ENCODE results near the gene SEPTIN12.

Gene SEPTIN12

DNA sequence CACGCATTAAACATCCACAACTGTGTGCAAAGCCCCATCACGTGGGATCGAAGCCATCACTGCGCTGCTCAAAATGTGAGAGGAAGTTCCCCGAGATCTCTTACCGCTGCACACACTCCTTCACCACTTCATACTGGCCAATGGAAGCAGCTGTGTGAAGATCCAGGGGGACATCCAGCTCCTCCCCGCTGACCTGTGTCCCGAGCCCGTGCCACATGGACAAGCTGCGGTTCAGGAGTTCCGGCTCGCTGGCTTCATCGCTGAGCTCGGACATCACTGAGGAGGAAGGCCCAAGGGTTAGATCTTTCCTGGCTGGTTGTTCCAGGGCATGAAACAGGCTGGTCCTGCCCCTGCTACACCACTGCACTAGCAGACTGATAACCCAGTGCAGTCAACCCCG is 58.3 kb downstream of the SEPTIN12 start:
- no peak for DNase-seq (ENCODE audit: low read depth in 2 of 2)

DNA sequence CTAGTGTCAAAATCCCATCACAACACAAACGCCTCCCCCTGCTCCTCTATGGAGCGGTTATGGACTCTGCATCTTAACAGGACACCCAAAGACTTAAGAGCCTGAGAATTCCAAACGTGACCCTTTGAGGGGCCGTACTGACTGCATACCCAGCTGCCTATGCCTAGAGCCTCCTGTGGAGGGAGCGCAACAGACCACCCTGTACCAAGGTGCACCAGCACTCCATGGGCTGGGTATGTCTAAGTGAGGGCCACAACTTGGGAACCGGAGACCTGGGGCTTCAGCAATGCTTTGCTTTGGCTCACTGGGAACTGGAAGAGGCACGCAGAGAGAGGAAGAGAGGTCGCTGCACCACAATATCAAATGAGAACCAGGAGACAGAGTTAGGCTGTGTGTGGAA is 59.5 kb downstream of the SEPTIN12 start:
- DNase-seq (ENCODE audit: low read depth in 2 of 2) = no peak

All from stimulated activated CD8-positive, alpha-beta memory T cell treated with anti-CD3 and anti-CD28 coated beads, Interleukin-15, amount 100 ng/mL, for 4 hours (primary cell).